CD4-positive, alpha-beta T cell treated with Interleukin-10 for 1 hour (primary cell): Measurements from ENCODE around the gene FAM83D.

ENCODE experiments used
- DNase-seq: peaks from one replicate; pipeline ENCODE4 v3.0.0-alpha.2; 2020

The FAM83D gene, protein sequence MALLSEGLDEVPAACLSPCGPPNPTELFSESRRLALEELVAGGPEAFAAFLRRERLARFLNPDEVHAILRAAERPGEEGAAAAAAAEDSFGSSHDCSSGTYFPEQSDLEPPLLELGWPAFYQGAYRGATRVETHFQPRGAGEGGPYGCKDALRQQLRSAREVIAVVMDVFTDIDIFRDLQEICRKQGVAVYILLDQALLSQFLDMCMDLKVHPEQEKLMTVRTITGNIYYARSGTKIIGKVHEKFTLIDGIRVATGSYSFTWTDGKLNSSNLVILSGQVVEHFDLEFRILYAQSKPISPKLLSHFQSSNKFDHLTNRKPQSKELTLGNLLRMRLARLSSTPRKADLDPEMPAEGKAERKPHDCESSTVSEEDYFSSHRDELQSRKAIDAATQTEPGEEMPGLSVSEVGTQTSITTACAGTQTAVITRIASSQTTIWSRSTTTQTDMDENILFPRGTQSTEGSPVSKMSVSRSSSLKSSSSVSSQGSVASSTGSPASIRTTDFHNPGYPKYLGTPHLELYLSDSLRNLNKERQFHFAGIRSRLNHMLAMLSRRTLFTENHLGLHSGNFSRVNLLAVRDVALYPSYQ

DNA sequence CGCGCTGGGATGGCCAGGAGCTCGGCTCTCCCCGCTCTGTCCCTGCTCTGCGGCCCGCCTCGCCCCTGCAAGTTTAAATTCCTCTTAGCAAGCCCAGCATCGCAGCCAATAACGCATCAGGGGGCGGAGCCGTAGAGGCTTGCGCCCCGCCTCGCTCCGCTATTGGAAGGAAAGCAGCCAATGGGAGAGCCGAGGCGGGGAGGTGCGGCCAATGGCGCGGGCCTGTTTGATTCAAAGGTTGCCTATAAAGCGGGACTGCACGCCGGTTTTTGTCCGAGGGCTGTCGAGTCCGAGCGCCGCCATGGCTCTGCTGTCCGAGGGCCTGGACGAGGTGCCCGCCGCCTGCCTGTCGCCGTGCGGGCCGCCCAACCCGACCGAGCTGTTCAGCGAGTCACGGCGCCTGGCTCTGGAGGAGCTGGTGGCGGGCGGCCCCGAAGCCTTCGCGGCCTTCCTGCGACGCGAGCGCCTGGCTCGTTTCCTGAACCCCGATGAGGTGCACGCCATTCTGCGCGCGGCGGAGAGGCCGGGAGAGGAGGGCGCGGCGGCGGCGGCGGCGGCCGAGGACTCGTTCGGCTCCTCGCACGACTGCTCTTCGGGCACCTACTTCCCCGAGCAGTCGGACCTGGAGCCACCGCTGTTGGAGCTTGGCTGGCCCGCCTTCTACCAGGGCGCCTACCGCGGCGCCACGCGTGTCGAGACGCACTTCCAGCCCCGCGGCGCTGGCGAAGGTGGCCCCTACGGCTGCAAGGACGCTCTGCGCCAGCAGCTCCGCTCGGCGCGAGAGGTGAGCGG is at the start of gene FAM83D:
FAM83D (plus strand) TSS at position 276 of the 792 bp plus-strand sequence; CDS start at position 302, 26 bp downstream.
- peak; percentile 98 for DNase-seq

DNA sequence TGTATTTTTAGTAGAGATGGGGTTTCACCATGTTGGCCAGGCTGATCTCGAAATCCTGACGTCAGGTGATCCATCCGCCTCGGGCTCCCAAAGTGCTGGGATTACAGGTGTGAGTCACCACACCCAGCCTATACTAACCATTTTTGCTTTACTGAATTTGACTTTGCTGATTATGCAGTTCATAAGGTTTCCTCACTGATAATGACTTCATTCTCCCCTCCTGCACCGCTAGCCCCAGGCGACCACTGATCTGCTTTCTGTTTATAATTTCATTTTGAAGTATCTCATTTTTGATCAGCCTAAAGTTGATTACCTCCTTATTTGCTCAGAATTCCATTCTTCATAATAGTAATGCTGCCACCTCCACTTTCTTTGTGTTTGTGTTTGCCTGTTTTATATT is 48.7 kb upstream of the FAM83D start:
- DNase-seq = no peak

DNA sequence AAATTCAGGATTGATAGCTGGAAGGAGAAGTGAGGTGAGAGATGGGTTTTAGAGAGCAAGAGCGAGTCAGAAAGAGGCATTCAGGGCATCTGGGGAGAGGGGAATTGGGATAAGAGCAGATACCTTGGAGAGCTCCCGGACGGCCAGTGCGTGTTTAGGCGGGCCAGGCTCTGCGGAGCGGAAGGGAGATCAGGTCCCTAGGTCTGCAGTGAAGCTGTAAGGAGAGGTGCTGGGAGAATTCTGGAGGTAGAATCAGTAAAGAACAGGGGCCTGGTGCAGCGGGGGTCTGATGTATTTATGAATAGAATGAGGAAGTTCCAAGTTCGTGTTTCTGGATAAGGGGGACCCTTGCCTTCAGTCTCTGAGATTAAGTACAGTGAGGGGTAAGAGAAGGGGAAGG is 47.4 kb upstream of the FAM83D start:
- DNase-seq = no peak

DNA sequence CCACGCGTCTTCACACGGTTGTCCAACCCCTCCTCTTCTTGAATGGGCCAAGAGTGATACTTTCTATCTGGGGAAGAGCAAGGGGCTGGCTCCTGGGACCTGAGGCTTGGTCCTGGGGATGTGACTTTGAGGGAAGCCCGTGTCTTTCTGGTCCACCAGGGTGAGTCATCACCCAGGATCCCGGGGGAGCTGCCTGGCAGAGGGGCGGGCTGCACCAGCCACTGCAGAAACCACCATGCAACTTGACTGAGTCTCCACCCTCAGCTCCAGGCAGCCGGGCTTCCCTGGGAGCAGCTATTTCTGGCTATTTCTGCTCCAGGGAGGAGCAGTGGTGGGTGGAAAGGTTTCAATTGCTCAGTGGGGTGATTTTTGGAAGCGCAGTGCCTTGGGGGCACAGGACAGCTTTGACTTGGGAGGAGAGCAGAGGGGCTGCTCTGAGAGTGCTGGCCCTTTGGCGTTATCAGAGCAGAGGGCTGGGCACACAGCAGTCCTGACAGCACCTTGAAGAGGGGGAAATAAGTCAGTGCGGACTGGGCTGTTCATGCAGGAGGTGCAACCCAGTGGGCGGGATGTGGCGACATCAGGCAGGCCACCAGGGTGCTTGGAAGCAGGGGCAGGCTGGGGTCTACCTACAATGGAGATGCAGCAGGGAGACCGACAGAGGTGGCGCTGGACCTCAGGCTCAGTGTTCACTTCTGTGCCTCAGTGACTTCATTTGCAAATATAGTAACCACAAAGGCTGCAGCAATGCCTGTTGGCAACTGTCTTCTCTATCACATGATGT is 45.1 kb upstream of the FAM83D start:
- DNase-seq = no peak

DNA sequence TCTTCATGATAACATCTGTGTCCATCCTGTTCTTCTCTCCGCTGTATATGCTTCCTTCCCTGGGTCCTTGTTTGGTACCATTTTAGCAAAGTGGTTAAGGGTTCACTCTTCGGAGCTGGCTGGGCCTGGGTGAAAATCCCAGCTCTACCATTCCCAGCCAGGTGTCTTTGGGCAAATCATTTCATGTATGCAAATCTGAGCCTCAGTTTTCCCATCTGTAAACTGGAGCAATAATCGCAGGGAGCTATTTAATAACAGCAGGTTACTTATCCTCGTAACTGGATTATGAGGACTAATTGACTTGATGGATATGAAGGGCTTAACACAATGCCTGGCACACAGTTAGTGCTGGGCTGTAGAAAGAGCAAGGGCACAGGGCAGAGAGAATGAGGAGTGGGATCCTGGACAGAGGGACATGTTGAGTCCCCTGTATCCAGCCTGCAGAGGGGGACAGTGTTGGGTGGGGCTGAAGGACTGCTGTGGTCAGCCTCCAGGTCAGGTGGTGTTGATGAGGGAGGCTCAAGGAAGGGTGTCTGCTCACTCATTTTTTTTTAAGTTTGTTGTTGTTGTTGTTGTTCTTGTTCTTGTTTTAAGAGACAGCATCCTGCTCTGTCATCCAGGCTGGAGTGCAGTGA is 44.3 kb upstream of the FAM83D start:
- DNase-seq = no peak

DNA sequence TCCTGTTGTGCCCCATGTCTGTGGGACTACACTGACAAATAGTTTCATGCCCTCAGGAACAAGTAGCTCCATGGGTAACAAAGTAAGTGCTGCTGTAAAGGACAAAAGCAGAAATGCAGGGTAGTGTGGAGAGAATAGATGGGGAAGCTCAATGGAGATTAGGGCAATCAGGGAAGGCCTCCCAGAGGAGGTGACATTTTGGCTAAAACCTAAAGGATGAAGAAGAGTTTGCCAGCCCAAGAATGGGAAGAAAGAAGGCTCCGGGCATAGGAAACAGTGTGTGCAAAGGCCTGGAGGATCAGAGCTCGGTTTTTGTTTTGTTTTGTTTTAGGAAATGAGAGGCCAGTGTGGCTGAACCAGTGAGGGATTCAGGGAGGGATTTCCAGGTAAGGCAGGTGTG is 43.6 kb upstream of the FAM83D start:
- DNase-seq = no peak

DNA sequence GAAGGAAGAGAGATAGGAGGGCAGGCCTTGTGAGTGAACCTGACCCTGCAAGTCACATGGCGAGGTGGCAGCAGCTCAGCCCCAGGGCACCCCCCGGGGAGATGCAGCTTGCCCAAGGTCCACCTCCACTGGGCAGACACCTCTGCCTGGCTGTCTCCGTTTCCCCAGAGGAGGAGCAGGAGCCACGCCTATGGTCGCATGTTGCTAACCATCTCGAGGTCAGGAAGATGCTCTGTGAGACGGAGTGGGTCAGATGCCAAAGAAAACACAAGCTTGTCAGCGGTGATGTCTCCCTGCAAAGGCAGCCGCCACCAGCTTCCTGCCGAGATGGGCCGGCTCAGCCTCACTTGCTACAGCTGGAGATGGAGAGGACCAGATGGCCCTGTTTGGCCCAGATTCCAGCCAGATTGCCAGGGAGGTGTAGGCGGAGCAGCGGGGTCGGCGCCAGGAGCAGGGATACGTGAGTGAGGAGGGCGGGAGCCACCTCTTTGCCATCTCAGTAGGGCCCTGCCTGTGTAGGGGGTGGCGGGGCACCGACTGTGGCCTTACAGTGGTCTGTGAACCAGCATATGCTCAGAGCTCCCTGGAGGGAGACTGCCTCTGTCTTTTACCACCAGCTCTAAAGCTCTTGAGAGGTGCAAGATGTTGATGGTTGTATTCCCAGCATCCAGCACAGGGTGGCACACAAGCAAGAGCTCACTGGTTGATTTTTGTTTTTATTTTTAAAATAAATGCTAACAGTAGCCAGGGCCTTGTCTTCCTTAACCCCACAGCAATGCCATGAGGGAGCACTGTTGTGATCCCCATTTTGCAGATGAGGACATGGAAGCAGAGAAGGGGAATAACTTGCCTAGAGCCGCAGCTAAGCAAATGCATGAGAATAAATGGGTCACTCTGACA is 42.9 kb upstream of the FAM83D start:
- no peak for DNase-seq

DNA sequence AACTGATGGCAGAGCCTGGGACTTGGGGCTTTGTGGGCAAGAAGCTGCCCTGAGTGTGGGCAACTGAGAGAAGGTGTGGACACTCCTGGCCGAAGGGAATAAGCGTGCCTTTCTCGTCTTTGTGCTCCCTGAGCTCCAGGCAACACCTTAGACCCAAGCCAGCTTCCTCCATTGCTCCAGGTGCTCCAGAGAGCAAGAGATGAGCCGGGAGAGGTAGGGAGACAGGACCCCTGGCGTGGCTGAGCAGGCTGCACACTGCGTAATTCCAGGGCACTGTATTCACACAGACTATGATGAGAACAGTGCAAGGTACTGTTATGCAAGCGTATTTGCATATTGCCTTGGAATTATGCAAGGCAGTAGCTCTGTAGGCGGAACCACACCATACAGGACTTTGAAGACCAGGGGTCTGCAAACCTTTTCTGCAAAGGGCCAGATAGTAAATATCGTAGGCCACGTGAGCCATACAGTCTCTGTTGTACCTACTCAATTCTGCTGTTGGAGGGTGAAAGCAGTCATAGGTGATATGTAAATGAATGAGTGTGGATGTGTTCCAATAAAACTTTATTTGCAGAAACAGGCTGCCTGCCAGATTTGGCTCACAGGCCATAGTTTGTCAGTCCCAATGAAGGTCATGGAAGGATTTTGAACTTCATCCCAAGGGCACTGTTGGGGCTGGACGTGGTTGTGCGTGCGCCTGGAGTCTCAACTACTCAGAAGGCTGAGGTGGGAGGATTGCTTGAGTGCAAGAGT is 42.1 kb upstream of the FAM83D start:
- DNase-seq = no peak

DNA sequence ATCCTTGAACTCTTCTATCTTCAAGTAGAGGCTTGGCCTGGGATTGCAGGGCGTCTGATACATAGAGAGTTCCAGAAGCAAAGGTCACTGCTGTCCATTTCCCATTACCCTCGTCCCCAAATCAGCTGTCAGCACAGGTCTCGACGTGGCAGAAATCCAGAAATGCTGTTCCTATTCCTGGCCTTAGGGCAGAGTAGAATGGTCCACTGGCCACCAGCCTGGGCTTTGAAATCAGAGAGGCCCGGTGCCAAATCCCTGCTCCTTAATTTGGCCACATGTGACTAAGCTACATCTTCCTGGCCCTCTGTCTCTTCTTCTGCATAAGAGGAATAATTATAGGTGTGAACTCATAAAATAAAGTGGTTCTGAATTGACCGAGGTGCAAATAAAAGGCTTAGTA is 40.9 kb upstream of the FAM83D start:
- DNase-seq = no peak

DNA sequence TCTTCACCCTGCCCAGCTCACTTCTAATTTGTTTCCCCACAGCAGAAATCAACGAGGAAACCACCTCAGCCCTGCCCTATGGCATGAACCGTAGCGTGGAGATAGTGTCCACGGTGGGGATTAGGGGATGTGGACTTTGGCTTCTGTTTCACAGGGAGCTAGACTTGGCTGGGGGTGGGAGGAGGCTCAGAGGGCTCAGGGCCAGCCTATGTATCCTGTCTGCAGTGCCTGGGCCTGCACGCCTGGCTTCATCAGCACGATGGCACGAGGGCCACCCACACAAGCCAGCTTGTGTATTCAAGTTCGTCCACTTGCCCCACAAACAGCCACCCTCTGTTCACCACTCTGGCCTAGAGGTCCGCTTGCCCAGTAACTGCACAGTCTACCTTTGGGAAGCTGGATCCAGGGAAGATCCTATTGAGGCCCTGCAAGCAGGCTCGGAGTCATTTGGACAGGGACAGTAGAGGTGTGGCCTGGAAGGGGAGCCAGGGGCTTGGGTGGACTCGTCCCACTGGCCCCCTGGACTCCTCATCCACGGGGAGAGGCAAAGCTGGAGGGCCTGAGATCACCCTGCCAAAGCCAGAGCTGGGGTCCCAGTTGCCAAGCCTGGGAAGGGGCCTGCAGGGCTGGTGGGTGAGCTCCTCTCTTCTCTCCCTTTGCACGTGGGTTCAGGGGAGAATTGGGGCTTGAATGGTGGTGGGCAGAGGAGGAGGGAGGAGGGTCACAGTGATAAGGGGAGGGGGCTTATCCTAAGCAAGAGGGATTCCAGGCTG is 38.0 kb upstream of the FAM83D start:
- DNase-seq = no peak

DNA sequence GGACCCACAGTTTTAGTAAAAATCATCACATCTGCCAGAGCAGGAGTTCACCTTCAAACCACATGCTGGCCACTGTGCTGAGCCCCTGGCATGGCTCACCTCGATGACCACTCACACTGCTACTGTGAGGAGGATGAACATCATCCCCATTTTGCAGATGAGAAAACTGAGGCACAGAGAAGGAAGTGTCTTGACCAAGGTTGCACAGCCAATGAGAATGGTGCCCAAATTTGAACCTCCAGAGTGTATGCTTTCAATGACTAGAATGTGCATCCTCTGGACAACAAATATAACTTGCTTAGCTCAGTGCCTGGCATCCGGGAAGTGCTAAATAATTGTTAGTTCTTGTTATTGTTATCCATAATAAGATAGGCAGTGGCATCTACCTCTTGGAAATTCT is 37.2 kb upstream of the FAM83D start:
- no peak for DNase-seq

DNA sequence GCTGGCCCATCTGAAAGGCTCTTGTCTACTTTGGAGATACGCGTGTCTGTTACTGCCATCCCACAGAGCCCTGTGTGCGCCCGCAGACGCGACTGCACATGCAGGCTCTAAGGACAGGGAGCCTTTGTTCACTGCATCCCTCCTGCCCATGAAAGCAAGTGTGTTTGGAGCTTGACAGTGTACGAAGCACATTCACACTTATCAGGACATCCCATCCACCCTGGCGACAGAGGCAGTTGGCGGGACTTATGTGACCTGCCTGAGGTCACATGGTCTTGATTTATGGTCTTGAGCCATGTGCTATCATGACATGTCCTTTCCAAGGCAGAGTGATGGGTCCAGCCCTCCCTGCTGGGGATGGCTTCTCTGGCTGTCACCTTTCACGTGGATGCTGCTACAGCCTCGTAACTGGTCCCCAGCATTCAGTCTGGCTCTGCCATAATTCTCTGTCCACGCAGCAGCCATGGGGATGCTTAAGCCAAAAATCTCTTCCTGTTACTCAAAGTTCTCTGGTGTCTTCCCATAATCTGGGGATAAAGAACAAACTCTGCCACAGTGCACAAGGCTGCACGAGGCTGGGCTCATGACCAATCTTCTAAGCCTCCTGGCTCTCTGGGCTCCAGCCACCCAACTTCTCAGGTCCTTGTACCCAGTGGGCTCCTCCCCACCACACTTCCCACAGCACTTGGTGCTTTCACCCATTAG is 36.3 kb upstream of the FAM83D start:
- DNase-seq = no peak

DNA sequence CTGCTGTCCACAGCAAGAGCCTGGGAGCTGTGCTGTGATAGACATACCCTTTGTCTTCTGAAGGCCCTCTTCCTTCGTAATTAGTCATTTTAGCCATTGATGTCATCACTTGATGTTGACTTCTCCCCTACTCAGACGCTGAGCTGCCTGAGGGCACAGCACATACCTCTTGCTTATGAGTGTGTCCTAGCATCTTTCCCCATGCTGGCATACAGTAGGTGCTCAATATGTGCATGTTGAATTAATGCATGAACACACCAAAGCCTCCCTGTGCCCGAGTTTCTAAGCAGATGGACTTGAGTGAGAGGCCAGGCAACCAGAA is 35.8 kb upstream of the FAM83D start:
- DNase-seq = no peak

DNA sequence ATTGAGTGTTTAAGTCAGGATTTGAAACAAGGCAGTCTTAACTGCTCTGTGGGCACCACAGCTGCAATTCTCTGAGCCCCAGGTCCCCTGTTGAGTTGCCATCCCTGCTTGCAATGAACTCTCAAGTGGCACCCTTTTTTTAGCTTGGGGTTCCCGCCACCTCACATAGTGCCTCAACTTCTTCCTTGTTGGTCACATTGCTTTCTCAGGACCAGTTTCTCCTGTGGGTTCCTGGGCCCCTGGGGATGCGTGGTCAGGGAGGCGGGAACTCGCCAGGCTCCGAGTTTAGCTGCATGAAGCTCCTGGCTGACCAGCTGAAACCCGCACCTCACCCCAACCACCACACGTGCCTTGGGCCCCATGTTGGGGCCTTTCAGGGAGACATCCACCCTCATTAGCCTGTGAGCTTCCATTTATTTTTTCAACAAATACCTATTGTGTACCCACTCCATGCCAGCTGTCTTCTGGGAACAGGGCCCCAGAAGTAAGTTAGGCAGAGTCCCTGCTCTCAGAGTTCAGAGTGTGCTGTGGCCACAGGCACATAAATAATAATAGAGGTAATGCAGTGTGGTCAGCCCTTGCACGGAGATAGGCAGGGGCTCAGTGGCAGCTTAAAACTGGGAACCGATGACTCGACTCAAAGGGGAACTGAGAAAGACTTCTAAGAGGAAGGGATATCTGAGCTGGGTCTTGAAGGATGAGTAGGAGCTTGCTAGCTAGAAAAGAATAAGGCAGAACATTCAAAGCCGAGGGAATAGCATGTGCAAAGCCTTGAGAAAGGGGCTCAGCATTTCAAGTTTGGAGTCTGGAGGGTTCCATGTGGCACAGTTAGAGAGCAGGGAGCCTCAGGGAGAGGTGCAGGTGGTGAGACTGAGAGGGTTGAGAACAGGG is 33.9 kb upstream of the FAM83D start:
- DNase-seq = no peak

DNA sequence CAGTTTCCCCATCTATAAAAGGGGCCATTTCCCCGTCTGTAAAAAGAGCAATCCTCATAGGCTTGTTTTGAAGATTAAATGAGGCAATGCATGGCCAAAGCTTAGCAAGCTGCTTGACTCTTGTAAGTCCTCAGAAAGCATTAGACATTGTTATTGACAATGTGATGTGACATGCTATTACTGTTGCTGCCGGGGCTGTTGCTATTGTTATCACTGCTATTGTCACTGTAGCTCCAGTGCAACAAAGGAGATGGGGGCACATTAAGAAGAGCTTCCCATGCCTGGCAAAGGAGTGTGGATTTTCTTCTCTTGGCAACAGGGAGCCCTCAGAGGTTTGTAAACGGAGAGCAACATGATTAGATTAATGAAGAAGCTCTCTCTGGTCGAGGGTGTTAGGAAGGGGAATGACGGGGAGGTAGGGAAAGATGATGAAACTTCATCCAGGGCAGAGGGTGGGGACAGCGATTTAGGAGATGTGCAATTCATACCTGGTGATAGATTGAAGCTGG is 33.1 kb upstream of the FAM83D start:
- peak; percentile 32 for DNase-seq

DNA sequence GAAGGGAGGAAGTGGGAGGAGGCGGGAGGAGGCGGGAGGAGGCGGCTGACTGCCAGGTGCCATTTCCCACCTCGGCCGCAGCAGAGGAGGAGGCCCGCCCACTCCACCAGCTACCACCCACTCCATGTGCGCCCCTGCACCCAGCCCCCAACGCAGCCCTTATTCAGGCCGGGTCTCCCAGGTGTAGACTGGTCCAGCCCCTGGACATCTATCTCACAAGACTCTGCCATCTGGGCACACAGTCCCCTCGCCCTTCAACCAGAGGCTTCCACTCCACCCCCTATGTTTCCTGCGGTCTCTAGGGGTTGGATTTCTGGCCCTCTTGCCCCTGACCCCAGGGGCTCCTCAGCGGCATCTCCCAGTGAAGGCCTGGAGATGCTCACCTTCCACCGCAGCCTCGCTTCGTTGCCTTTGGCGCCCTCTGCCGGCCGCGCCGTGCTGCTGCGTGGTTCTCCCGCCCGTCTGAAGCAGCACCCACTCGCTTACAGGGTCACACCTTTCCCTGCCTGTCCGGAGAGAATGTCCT is 32.6 kb upstream of the FAM83D start:
- DNase-seq = peak; percentile 85

DNA sequence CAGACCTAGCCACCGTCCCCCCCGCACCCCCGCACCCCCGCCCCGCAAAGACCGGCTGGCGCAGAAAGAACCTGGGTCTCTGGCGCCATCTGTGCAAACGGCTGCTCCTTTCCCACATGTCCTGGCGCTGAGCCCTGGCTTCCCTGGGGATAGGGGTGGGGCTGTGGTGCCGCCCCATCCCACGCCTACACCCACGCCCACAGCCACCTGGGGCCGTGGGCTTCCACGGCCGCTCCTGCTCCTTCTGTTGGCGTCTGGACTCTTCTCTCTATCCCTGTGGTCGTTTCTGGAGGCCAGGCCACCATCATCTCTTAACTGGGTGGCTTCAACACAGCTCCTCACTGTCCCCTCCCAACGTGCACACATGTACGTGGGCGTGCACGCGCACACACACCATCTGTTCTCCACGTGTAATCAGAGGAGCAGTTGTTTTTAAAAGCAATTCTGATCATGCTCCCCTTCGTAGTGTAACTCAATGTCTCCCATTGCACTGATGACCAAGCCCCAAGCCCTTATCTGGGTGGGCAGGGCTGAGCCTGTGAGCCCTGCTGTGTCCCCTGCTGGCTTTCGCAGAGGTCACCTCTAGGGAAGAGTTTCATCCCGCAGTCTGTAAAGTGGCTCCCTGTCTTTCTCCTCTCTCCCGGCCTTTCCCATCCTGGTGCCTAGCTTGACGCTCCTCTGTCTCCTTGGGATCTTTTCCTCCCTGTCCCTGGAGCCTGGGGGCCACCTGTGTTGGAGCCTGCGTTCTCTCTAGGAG is 31.9 kb upstream of the FAM83D start:
- DNase-seq = no peak
